ENCODE data around the gene RBFOX2. TPM values are rescaled to one million over a fixed set of nuclear protein-coding genes. Genes with fewer than 3 reads are reported as not detected.

RBFOX2 gene
- total and polyA plus RNA-seq, 10 of the 15 experiments (the other 5 are each of a cell fraction or from before 2014, with no cell fraction given): 0.01 to 2.7 (median 0.17) TPM; not detected in 4

- no peaks in the 10 kb centered on the region for H3K79me2 ChIP-seq (ENCODE audit: control insufficient read depth, insufficient read depth, low read length)
- H3K4me3 ChIP-seq: no peak overlapping the region
- SMC1A ChIA-PET (ENCODE audit: uncharacterized antibody, unreplicated experiment): no interaction called here
- FAIRE-seq (no peak), DNase-seq (ENCODE audit: low read depth, low spot score) (no peak), ATAC-seq (no peak)
- WGBS (ENCODE audit: insufficient coverage, insufficient replicate concordance, low lambda C conversion rate, missing lambda C conversion rate): 0% methylated on average over 1 of the region's 1 CpG
- no TSS peak for BruUV-seq (replicated peaks)
- H3K27me3 ChIP-seq (replicated peaks in 1 of 2; ENCODE audit: control insufficient read depth in 2 of 2, insufficient read depth in 2 of 2, low read length in 1 of 2): 0 out of 4 replicates have a peak, but pooled peaks cover 0 to 3% of the 10 kb centered on the region in 2 experiments
- POLR2A ChIA-PET: no interaction called here
- intact Hi-C loops (cut with micrococcal nuclease; ENCODE audit: unreplicated experiment) (no loop called here), in situ Hi-C loops (cut with MboI) (no loop called here)
- H3K36me3 ChIP-seq (ENCODE audit: control insufficient read depth in 2 of 2, insufficient read depth in 2 of 2, low read length in 1 of 2): no peaks in the 10 kb centered on the region
- no peak overlapping the region for H3K27ac ChIP-seq (ENCODE audit: control insufficient read depth, insufficient read depth)
- RAD21 ChIA-PET (ENCODE audit: unreplicated experiment): no interaction called here
- no peaks in the 10 kb centered on the region for H3K4me1 ChIP-seq (ENCODE audit: control insufficient read depth, insufficient read depth, low read length)
- H2AFZ ChIP-seq (ENCODE audit: control insufficient read depth, low read depth, low read length): no peak overlapping the region
- no peak overlapping the region for H3K9ac ChIP-seq (ENCODE audit: control insufficient read depth, insufficient read depth, low read length)
- H4K20me1 ChIP-seq (ENCODE audit: control insufficient read depth, insufficient read depth): no peaks in the 10 kb centered on the region
- H3K9me3 ChIP-seq (replicated peaks; ENCODE audit: control insufficient read depth, insufficient read depth, low read length): no peaks in the 10 kb centered on the region
- CTCF ChIA-PET: interaction anchor here (1.2 kb wide), 1 partner anchor 21 kb away, joined by 3 read pairs; no protein-coding TSS in a partner anchor
- no peak overlapping the region for H3K4me2 ChIP-seq (ENCODE audit: control insufficient read depth, insufficient read depth)
- TF ChIP-seq RELA (IDR thresholded peaks at IDR 0.05; ENCODE audit: borderline replicate concordance, partially characterized antibody) (no peak), ZNF274 (IDR thresholded peaks at IDR 0.05; ENCODE audit: insufficient read depth, insufficient read length) (no peak), MLLT1 (IDR thresholded peaks at IDR 0.05) (no peak), ZBTB11 (CRISPR knock-in tag; IDR thresholded peaks at IDR 0.05) (no peak), BCL11A (IDR thresholded peaks at IDR 0.05; ENCODE audit: low read depth, low read length) (no peak), NKRF (conservative IDR thresholded peaks at IDR 0.05) (no peak), ZBTB33 (IDR thresholded peaks at IDR 0.05) (no peak), REST (IDR thresholded peaks at IDR 0.05; ENCODE audit: low read depth, low read length) (no peak), GATAD2B (conservative IDR thresholded peaks at IDR 0.05; ENCODE audit: low read depth) (no peak), RBBP5 (conservative IDR thresholded peaks at IDR 0.05) (no peak), ZBED1 (IDR thresholded peaks at IDR 0.05; ENCODE audit: borderline replicate concordance) (no peak), TCF12 (IDR thresholded peaks at IDR 0.05; ENCODE audit: low read depth, low read length) (no peak), KDM1A (IDR thresholded peaks at IDR 0.05; ENCODE audit: borderline replicate concordance) (no peak)
Observed at GRCh38 chr22:35842519-35842913, 186.1 kb downstream of the RBFOX2 start.

Measured in GM12878 (cell line).